Measurements from ENCODE around the gene OR1N2. TPM values are rescaled to one million over a fixed set of nuclear protein-coding genes. Genes with fewer than 3 reads are reported as not detected.

Gene OR1N2
- total RNA-seq, 1 experiment from 2014 or later: not detected

- H3K9me3 ChIP-seq (ENCODE audit: control insufficient read depth, low read depth, low read length): peaks cover 41% of the 10 kb centered on the region
- no peaks in the 10 kb centered on the region for H3K79me1 ChIP-seq (ENCODE audit: insufficient read depth, low read depth, low read length, poor library complexity, severe bottlenecking)
- no peaks in the 10 kb centered on the region for H4K20me1 ChIP-seq (ENCODE audit: control insufficient read depth, insufficient read depth, insufficient read length)
- H3K18ac ChIP-seq (ENCODE audit: insufficient read length, low read depth, low read length): no peak overlapping the region
- Mint-ChIP-seq H3K27ac (no peak overlapping the region), H3K36me3 (ENCODE audit: insufficient read depth in 1 of 3, low read depth in 3 of 3) (peaks cover 0 to 8% (median 0%) of the 10 kb centered on the region in 3 experiments; a peak in 1 of 7 replicates), H3K27me3 (ENCODE audit: low read depth) (no peaks in the 10 kb centered on the region; the same call in 1 of the 2 replicates), H3K4me1 (no peaks in the 10 kb centered on the region), H3K4me3 (no peak overlapping the region), H3K9me3 (peaks cover 37 to 66% of the 10 kb centered on the region in 2 experiments)
- H2AK5ac ChIP-seq (ENCODE audit: insufficient read length, low read length): no peak overlapping the region
- H3T11ph ChIP-seq (ENCODE audit: low read length): no peak overlapping the region
- no peak overlapping the region for H3K9ac ChIP-seq (ENCODE audit: extremely low read depth, insufficient read length, low read length)
- no peak overlapping the region for H2BK12ac ChIP-seq (ENCODE audit: insufficient read length, low read depth, low read length)
- H3K23me2 ChIP-seq (ENCODE audit: insufficient read length, low read depth, low read length, poor library complexity, severe bottlenecking): no peaks in the 10 kb centered on the region
- DNase-seq: no peak
- H2BK20ac ChIP-seq (ENCODE audit: low read depth, low read length, poor library complexity, severe bottlenecking): no peak overlapping the region
- H3K27me3 ChIP-seq (ENCODE audit: insufficient read depth, low read length): no peaks in the 10 kb centered on the region
- H3K4ac ChIP-seq (ENCODE audit: low read depth, low read length): no peak overlapping the region
- H3K23ac ChIP-seq (ENCODE audit: insufficient read length, low read depth, low read length): no peak overlapping the region
- no peak overlapping the region for H3K56ac ChIP-seq (ENCODE audit: insufficient read length, low read depth, low read length)
- WGBS (ENCODE audit: extremely low coverage, insufficient read length, low lambda C conversion rate): no CpG with 5 or more reads among the region's 2 CpGs
- no peak overlapping the region for H2BK5ac ChIP-seq (ENCODE audit: insufficient read length, low read length)
- H3K4me1 ChIP-seq (ENCODE audit: insufficient read depth, low read length): no peaks in the 10 kb centered on the region
- no peak for TF ChIP-seq CTCF (conservative IDR thresholded peaks at IDR 0.05)
- no peak overlapping the region for H3K14ac ChIP-seq (ENCODE audit: insufficient read depth, low read length)
- H2BK120ac ChIP-seq (ENCODE audit: low read depth, low read length, poor library complexity, severe bottlenecking): no peak overlapping the region
- H2BK15ac ChIP-seq (ENCODE audit: low read depth, low read length): no peak overlapping the region
- H4K5ac ChIP-seq (ENCODE audit: insufficient read length, low read depth, low read length): no peak overlapping the region
- no peak overlapping the region for H3K27ac ChIP-seq (ENCODE audit: insufficient read length, low read depth, low read length)
- H2AFZ ChIP-seq (ENCODE audit: low read length): no peak overlapping the region
- H4K91ac ChIP-seq (ENCODE audit: insufficient read length, low read depth, low read length): no peak overlapping the region
- H3K79me2 ChIP-seq (ENCODE audit: insufficient read depth, low read length): no peaks in the 10 kb centered on the region
- no peak overlapping the region for H3K4me2 ChIP-seq (ENCODE audit: insufficient read depth, insufficient read length, low read length)
- H4K8ac ChIP-seq (replicated peaks; ENCODE audit: insufficient read length, low read depth, low read length): no peak overlapping the region
Measured at GRCh38 chr9:122506964-122507363, 45.9 kb upstream of the OR1N2 start.

All from H9 (cell line).